ENCODE results near the gene EFNA2. TPM values are rescaled to one million over a fixed set of nuclear protein-coding genes. Genes with fewer than 3 reads are reported as not detected.

The EFNA2 gene
- total RNA-seq, 2 experiments from 2014 or later, result not detected

GRCh38 chr19:1273263-1274041, 12.2 kb upstream of the EFNA2 start:
- DNase-seq (no peak), ATAC-seq (no peak)
- TF ChIP-seq CTCF (IDR thresholded peaks at IDR 0.05), result no peak
- ChIA-PET POLR2A (interaction anchor here (0.6 to 1.9 kb wide), 9 partner anchors 10 to 136 kb away, joined by 3 to 7 read pairs (median 4); partner anchors contain the start of genes ATP5F1D and MIDN), CTCF (interaction anchor here (0.6 to 5.6 kb wide), 6 partner anchors 29 to 172 kb away, joined by 3 to 65 read pairs (median 3); no protein-coding TSS in a partner anchor)
- Mint-ChIP-seq H3K9me3 (no peaks in the 10 kb centered on the region), H3K36me3 (ENCODE audit: low read depth) (peaks cover 59% of the 10 kb centered on the region), H3K4me1 (ENCODE audit: low read depth) (peaks cover 53% of the 10 kb centered on the region), H3K4me3 (peak overlapping the region; percentile 74), H3K27ac (peak overlapping the region; percentile 76), H3K27me3 (no peaks in the 10 kb centered on the region)
- intact Hi-C loops (cut with micrococcal nuclease), result loop anchor here (10.0 kb wide), 1 partner anchor 91 kb away; no protein-coding TSS in a partner anchor

GRCh38 chr19:1274081-1274851, 11.4 kb upstream of the EFNA2 start:
- H3K36me3 Mint-ChIP-seq (ENCODE audit: low read depth), result peaks cover 65% of the 10 kb centered on the region
- intact Hi-C loops (cut with micrococcal nuclease), result loop anchor here (10.0 kb wide), 1 partner anchor 91 kb away; no protein-coding TSS in a partner anchor
- ChIA-PET POLR2A (interaction anchor here (0.6 to 1.9 kb wide), 9 partner anchors 11 to 135 kb away, joined by 3 to 7 read pairs (median 4); partner anchors contain the start of genes ATP5F1D and MIDN), CTCF (interaction anchor here (0.9 to 5.6 kb wide), 4 partner anchors 30 to 171 kb away, joined by 3 to 65 read pairs (median 3); no protein-coding TSS in a partner anchor)
- peak overlapping the region; percentile 74 for H3K4me3 Mint-ChIP-seq
- H3K27ac Mint-ChIP-seq, result peak overlapping the region; percentile 82
- DNase-seq (no peak), ATAC-seq (no peak)
- H3K4me1 Mint-ChIP-seq (ENCODE audit: low read depth), result peaks cover 49% of the 10 kb centered on the region
- TF ChIP-seq CTCF (IDR thresholded peaks at IDR 0.05), result no peak
- no peaks in the 10 kb centered on the region for H3K9me3 Mint-ChIP-seq
- H3K27me3 Mint-ChIP-seq, result no peaks in the 10 kb centered on the region

- POLR2A ChIA-PET, result interaction anchor here (1.0 to 1.2 kb wide), 4 partner anchors 13 to 72 kb away, joined by 3 to 8 read pairs (median 4); no protein-coding TSS in a partner anchor
- intact Hi-C loops (cut with micrococcal nuclease), result loop anchor here (10.0 kb wide), 1 partner anchor 90 kb away; no protein-coding TSS in a partner anchor
Observed at GRCh38 chr19:1274852-1275259, 10.8 kb upstream of the EFNA2 start.

More at GRCh38 chr19:1274852-1275259, 10.8 kb upstream of the EFNA2 start:
- ATAC-seq (no peak), DNase-seq (no peak)
- TF ChIP-seq CTCF (IDR thresholded peaks at IDR 0.05), result no peak
- CTCF ChIA-PET, result interaction anchor here (0.9 to 5.6 kb wide), 3 partner anchors 8 to 98 kb away, joined by 3 to 65 read pairs (median 8); no protein-coding TSS in a partner anchor
- H3K27ac Mint-ChIP-seq, result peak overlapping the region; percentile 82
- peak overlapping the region; percentile 74 for H3K4me3 Mint-ChIP-seq
- H3K9me3 Mint-ChIP-seq, result no peaks in the 10 kb centered on the region
- H3K36me3 Mint-ChIP-seq (ENCODE audit: low read depth), result peaks cover 69% of the 10 kb centered on the region
- H3K27me3 Mint-ChIP-seq, result no peaks in the 10 kb centered on the region
- peaks cover 52% of the 10 kb centered on the region for H3K4me1 Mint-ChIP-seq (ENCODE audit: low read depth)

Data from activated CD8-positive, alpha-beta T cell treated with anti-CD3 and anti-CD28 coated beads for 36 hours (primary cell).